Activated T-helper 17 cell treated with anti-CD3 and anti-CD28 coated beads, Interleukin-2, amount 50 U/mL, for 72 hours (primary cell): ENCODE results near the gene MCEMP1. TPM values are rescaled to one million over a fixed set of nuclear protein-coding genes. Genes with fewer than 3 reads are reported as not detected.

Source experiments
- ATAC-seq: fragments of 150-1000 bp; cut with Tn5 transposase; replicated peaks from 2 replicates; pipeline ENCODE4 v1.10.0; 2021; ENCODE audit warnings: mild to moderate bottlenecking, moderate library complexity
- H3K27ac Mint-ChIP-seq: one replicate; pipeline ENCODE4 v1.8.0; 2022; ENCODE audit warnings: mixed read lengths
- H3K27me3 Mint-ChIP-seq: one replicate; pipeline ENCODE4 v1.8.0; 2022; ENCODE audit warnings: mixed read lengths
- H3K36me3 Mint-ChIP-seq: one replicate; pipeline ENCODE4 v1.8.0; 2022; ENCODE audit warnings: low read depth, mild to moderate bottlenecking, mixed read lengths
- H3K4me1 Mint-ChIP-seq: one replicate; pipeline ENCODE4 v1.8.0; 2022; ENCODE audit warnings: mixed read lengths
- H3K4me3 Mint-ChIP-seq: one replicate; pipeline ENCODE4 v1.8.0; 2022; ENCODE audit warnings: mild to moderate bottlenecking, mixed read lengths
- H3K9me3 Mint-ChIP-seq: one replicate; pipeline ENCODE4 v1.8.0; 2022; ENCODE audit warnings: mixed read lengths
- total RNA-seq, 2 donors: library from RNA; stranded (reverse); gene quantifications; one replicate each; pipeline ENCODE4 v1.2.3, GENCODE V29; 2022

Gene MCEMP1
- total RNA-seq, 2 donors from 2014 or later: not detected

DNA sequence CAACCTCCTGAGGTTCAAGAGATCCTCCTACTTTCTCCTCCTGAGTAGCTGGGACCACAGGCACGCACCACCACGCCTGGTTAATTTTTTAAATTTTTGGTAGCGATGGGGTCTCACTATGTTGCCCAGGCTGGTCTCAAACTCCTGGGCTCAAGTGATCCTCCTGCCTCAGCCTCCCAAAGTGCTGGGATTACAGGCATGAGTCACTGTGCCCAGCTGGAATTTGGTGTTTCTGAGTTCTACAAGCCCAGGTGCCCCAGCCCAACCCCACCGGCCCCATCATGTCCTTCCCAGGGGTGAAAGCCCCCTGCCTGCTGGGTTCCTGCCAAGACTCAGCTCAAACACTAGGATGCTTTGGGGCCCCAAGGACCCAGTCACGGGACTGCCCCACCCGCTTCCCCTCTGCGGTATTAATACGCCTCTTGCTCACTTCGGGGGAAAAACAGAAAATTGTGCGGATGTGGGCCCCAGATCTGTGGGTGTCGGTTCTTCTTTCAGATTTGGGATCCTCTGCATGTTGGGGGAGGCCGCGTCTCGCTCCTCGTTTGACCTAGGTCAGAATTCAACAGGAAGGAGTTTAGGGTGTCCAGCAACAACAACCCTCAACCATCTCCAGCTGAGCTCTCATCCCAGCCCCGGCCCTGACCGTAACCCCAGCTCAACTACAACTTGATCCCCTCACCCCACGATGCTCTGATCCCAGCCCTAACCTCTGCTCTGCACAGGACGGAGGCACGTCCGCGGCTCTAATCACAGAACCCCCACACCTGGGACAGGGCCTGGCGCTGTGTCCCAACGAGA lies 28.7 kb downstream of the MCEMP1 start:
- Mint-ChIP-seq H3K27me3 (no peaks in the 10 kb centered on the region), H3K4me1 (peaks cover 17% of the 10 kb centered on the region), H3K27ac (peak overlapping the region; percentile 71), H3K36me3 (no peaks in the 10 kb centered on the region), H3K9me3 (no peaks in the 10 kb centered on the region), H3K4me3 (peak overlapping the region; percentile 56)
- peak; percentile 96 for ATAC-seq

- Mint-ChIP-seq H3K27me3 (no peaks in the 10 kb centered on the region), H3K4me3 (peak overlapping the region; percentile 56), H3K9me3 (no peaks in the 10 kb centered on the region), H3K27ac (peak overlapping the region; percentile 71), H3K36me3 (no peaks in the 10 kb centered on the region), H3K4me1 (peaks cover 17% of the 10 kb centered on the region)
- no peak for ATAC-seq
Measured at GRCh38 chr19:7706188-7706954, 29.5 kb downstream of the MCEMP1 start.

DNA sequence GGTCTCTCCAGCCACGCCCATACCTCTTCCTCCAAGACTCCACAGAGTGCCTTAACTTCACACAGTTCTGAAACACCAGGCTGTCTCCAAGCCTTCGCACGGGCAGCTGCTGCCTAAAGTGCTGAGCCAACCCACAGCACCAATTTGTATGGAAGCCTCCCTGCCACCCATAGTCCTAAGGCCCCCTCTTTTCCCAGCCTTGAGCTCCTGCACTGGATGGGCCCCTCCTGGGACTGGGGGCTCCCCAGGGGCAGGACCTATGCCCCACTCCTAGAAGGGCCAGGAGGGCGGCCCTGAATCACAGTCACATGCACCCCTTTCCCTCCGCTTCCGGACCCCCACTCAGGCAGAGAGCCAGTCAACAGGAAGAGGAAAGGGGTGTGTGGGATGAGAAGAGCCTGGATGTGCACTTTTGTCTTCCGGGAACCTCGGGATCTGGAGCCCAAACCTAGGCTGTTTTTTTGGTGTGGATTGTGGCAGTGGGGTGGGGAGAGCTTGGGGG lies 30.1 kb downstream of the MCEMP1 start:
- peak overlapping the region; percentile 56 for H3K4me3 Mint-ChIP-seq
- no peak for ATAC-seq
- H3K36me3 Mint-ChIP-seq: no peaks in the 10 kb centered on the region
- H3K27ac Mint-ChIP-seq: peak overlapping the region; percentile 71
- no peaks in the 10 kb centered on the region for H3K27me3 Mint-ChIP-seq
- peaks cover 17% of the 10 kb centered on the region for H3K4me1 Mint-ChIP-seq
- H3K9me3 Mint-ChIP-seq: no peaks in the 10 kb centered on the region

- Mint-ChIP-seq H3K4me1 (peaks cover 17% of the 10 kb centered on the region), H3K27ac (no peak overlapping the region), H3K27me3 (no peaks in the 10 kb centered on the region), H3K4me3 (no peak overlapping the region), H3K9me3 (no peaks in the 10 kb centered on the region), H3K36me3 (no peaks in the 10 kb centered on the region)
- no peak for ATAC-seq
Measured at GRCh38 chr19:7709932-7710460, 33.1 kb downstream of the MCEMP1 start.

GRCh38 chr19:7710616-7711015 lies 33.7 kb downstream of the MCEMP1 start:
- Mint-ChIP-seq H3K27ac (no peak overlapping the region), H3K27me3 (no peaks in the 10 kb centered on the region), H3K4me1 (peaks cover 15% of the 10 kb centered on the region), H3K9me3 (no peaks in the 10 kb centered on the region), H3K4me3 (no peak overlapping the region), H3K36me3 (no peaks in the 10 kb centered on the region)
- no peak for ATAC-seq

GRCh38 chr19:7715671-7716070 lies 38.8 kb downstream of the MCEMP1 start:
- no peak for ATAC-seq
- no peak overlapping the region for H3K4me3 Mint-ChIP-seq
- no peak overlapping the region for H3K27ac Mint-ChIP-seq
- no peaks in the 10 kb centered on the region for H3K9me3 Mint-ChIP-seq
- H3K4me1 Mint-ChIP-seq: no peaks in the 10 kb centered on the region
- H3K36me3 Mint-ChIP-seq: no peaks in the 10 kb centered on the region
- no peaks in the 10 kb centered on the region for H3K27me3 Mint-ChIP-seq

DNA sequence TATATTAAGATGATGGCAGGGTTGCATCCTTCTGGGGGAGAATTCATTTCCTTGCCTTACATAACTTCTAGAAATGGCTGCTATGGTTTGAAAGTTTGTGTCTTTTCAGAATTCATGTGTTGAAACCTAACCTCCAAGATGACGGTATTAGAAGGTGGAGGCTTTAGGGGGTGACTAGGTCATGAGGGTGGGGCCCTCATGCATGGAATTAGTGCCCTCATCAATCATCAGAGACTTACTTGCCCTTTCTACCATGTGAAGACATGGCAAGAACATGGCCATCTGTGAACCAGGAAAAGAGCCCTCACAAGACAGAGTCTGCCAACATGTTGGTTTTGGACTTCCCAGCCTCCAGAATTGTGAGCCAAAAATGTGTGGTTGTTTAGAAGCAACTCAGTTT lies 39.9 kb downstream of the MCEMP1 start:
- ATAC-seq: no peak
- no peaks in the 10 kb centered on the region for H3K27me3 Mint-ChIP-seq
- no peaks in the 10 kb centered on the region for H3K4me1 Mint-ChIP-seq
- H3K9me3 Mint-ChIP-seq: no peaks in the 10 kb centered on the region
- H3K36me3 Mint-ChIP-seq: no peaks in the 10 kb centered on the region
- no peak overlapping the region for H3K4me3 Mint-ChIP-seq
- no peak overlapping the region for H3K27ac Mint-ChIP-seq

- no peaks in the 10 kb centered on the region for H3K27me3 Mint-ChIP-seq
- no peak for ATAC-seq
- no peak overlapping the region for H3K4me3 Mint-ChIP-seq
- no peaks in the 10 kb centered on the region for H3K4me1 Mint-ChIP-seq
- H3K36me3 Mint-ChIP-seq: no peaks in the 10 kb centered on the region
- H3K27ac Mint-ChIP-seq: no peak overlapping the region
- no peaks in the 10 kb centered on the region for H3K9me3 Mint-ChIP-seq
Measured at GRCh38 chr19:7718668-7719067, 41.8 kb downstream of the MCEMP1 start.

- Mint-ChIP-seq H3K36me3 (no peaks in the 10 kb centered on the region), H3K27me3 (no peaks in the 10 kb centered on the region), H3K9me3 (no peaks in the 10 kb centered on the region), H3K27ac (no peak overlapping the region), H3K4me3 (no peak overlapping the region), H3K4me1 (no peaks in the 10 kb centered on the region)
- ATAC-seq: no peak
Measured at GRCh38 chr19:7720351-7720750, 43.5 kb downstream of the MCEMP1 start.

DNA sequence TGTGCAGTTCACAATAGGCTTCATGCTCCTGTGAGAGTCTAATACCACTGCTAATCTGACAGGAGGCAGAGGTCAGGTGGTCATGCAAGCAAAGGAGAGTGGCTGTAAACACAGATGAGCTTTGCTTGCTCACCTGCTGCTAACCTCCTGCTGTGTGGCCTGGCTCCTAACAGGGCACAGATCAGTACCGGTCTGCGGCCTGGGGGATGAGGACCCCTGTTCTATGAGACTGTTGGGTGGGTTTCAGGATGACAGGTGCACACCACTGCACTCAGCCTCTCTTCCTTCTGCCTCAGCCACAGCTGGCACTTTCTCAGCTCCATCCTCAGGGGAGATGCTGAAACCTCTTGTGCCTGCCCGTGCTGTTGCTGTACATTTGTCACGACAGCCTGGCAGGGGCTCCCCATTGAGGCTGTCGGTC lies 45.4 kb downstream of the MCEMP1 start:
- Mint-ChIP-seq H3K27me3 (peaks cover 1% of the 10 kb centered on the region), H3K4me3 (no peak overlapping the region), H3K36me3 (no peaks in the 10 kb centered on the region), H3K9me3 (no peaks in the 10 kb centered on the region), H3K27ac (no peak overlapping the region), H3K4me1 (no peaks in the 10 kb centered on the region)
- no peak for ATAC-seq

DNA sequence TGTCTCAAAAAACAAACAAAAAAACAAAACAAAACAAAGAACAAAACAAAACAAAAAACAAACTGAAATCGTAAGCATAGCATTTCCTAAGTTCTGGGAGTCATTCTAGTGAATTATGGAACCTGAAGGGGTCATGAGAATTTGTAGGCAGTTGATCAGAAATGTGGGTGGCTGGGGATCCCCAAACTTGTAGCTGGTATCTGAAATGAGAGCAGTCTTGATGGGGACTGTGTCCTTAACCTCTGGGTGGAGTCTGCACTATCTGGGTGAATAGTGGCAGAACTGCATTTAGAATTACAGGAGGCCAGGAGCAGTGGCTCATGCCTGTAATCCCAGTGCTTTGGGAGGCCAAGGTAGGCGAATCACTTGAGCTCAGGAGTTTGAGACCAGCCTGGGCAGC lies 48.9 kb downstream of the MCEMP1 start:
- ATAC-seq: no peak
- Mint-ChIP-seq H3K27ac (no peak overlapping the region), H3K9me3 (no peaks in the 10 kb centered on the region), H3K4me3 (no peak overlapping the region), H3K36me3 (no peaks in the 10 kb centered on the region), H3K4me1 (no peaks in the 10 kb centered on the region), H3K27me3 (peaks cover 23% of the 10 kb centered on the region)

GRCh38 chr19:7729211-7729610 lies 52.3 kb downstream of the MCEMP1 start:
- H3K36me3 Mint-ChIP-seq: no peaks in the 10 kb centered on the region

More at GRCh38 chr19:7729211-7729610, 52.3 kb downstream of the MCEMP1 start:
- Mint-ChIP-seq H3K27ac (no peak overlapping the region), H3K4me3 (no peak overlapping the region), H3K9me3 (no peaks in the 10 kb centered on the region), H3K27me3 (peaks cover 28% of the 10 kb centered on the region), H3K4me1 (no peaks in the 10 kb centered on the region)
- no peak for ATAC-seq
